Measurements from ENCODE around the gene MMP20.

GRCh38 chr11:102534261-102534872 lies 90.8 kb downstream of the MMP20 start:
- no peak for TF ChIP-seq CTCF (IDR thresholded peaks at IDR 0.05; ENCODE audit: insufficient read depth, low read depth, low read length)
- TF ChIP-seq EZH2 (IDR thresholded peaks at IDR 0.05; ENCODE audit: insufficient read depth, low read length) = no peak

Data from astrocyte (in vitro differentiated cells and primary cell).